ENCODE data around the gene PRELID3B.
"Not testable (repeated sequence)": the region's sequence is repeated elsewhere in the genome, so short reads cannot be mapped to it uniquely, and the experiment has no call there.

Gene PRELID3B

DNA sequence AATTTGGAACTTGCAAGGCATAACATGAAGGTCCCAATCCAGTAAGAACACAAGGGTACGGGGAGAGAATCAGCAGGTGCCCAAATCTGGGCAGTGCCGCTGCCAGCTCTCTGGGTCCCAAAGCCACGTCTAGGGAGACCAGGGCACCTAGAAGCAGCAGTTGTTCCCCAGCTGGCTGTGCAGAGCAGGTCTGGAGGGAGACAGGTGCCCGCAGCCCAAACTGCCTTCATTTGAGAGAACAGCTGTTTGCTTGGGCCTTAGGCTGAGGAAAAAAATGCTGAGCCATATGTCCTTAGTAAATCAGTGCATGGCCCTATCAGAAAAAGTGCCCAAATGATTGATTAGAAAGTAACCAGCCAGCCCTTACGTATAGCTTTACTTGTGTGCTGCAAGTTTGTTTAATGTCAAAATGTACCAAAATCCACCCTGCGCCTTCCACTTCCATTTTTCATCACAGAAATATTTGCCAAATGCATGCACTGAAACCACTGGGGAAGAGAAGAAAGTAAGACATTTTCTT, 9.1 kb upstream of the PRELID3B start:
- Histone ChIP-seq H3K9me3 (ENCODE audit: control insufficient read depth in 2 of 2, low read length in 2 of 2) (no peaks in the 10 kb centered on the region), H3K9ac (ENCODE audit: low read depth in 1 of 2, low read length in 2 of 2) (no peak overlapping the region), H3K27me3 (ENCODE audit: control insufficient read depth in 2 of 2, insufficient read depth in 2 of 2, low read length in 2 of 2) (peaks cover 0 to 2% of the 10 kb centered on the region in 2 donors), H3K4me3 (ENCODE audit: low read length in 2 of 2) (no peak overlapping the region), H3K36me3 (ENCODE audit: control insufficient read depth in 2 of 2, insufficient read depth in 2 of 2, low read length in 2 of 2) (no peaks in the 10 kb centered on the region), H3K4me1 (ENCODE audit: control insufficient read depth in 2 of 2, insufficient read depth in 2 of 2, low read length in 2 of 2) (peaks cover 13 to 20% of the 10 kb centered on the region in 2 donors), H3K27ac (ENCODE audit: low read depth in 2 of 2, low read length in 2 of 2) (no peak overlapping the region)

DNA sequence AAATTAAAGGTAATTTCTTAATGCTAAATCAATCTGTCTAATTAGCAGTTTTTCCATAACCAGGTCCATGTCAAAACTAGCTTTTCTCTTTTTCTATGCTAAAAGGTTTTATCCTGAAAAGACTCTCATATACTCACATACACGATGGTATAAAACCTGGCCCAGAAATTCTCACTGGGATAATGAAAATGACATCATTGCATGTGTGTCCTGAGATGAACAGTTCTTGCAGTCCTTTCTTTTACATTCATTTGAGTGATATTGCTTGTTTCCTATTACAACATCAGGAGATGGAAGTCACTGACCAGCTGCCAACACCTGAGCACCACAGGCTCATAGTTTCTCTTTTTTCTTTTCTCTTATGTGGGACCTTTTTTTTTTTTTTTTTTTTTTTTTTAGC, 7.9 kb upstream of the PRELID3B start:
- Histone ChIP-seq H3K36me3 (ENCODE audit: control insufficient read depth in 2 of 2, insufficient read depth in 2 of 2, low read length in 2 of 2) (no peaks in the 10 kb centered on the region), H3K27me3 (ENCODE audit: control insufficient read depth in 2 of 2, insufficient read depth in 2 of 2, low read length in 2 of 2) (peaks cover 0 to 2% of the 10 kb centered on the region in 2 donors), H3K4me3 (ENCODE audit: low read length in 2 of 2) (no peak overlapping the region), H3K27ac (ENCODE audit: low read depth in 2 of 2, low read length in 2 of 2) (no peak overlapping the region), H3K4me1 (ENCODE audit: control insufficient read depth in 2 of 2, insufficient read depth in 2 of 2, low read length in 2 of 2) (peaks cover 13 to 20% of the 10 kb centered on the region in 2 donors), H3K9ac (ENCODE audit: low read depth in 1 of 2, low read length in 2 of 2) (no peak overlapping the region), H3K9me3 (ENCODE audit: control insufficient read depth in 2 of 2, low read length in 2 of 2) (no peaks in the 10 kb centered on the region)

DNA sequence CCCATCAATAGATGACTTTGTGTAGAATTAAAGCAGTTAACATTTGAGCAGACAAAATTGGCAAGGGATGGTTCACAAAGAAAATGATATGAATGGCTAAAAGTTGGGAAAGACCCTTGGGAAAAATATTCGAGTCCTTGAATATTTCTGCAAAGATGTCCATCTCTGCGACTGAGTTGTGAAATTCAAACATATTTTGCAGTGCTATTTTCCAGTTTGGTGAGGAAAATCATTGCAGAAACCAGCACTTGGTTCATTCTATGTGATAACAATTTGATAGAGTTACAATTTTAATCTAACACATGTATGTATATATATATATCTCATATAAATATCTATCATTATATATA, 6.1 kb upstream of the PRELID3B start:
- no peaks in the 10 kb centered on the region for H3K36me3 ChIP-seq (ENCODE audit: control insufficient read depth in 2 of 2, insufficient read depth in 2 of 2, low read length in 2 of 2)
- peaks cover 0 to 2% of the 10 kb centered on the region in 2 donors for H3K27me3 ChIP-seq (ENCODE audit: control insufficient read depth in 2 of 2, insufficient read depth in 2 of 2, low read length in 2 of 2)
- peak overlapping the region; percentile 42 to 59 for H3K4me3 ChIP-seq (ENCODE audit: low read length in 2 of 2)
- no peak overlapping the region for H3K9ac ChIP-seq (ENCODE audit: low read depth in 1 of 2, low read length in 2 of 2)
- peak overlapping the region; percentile 89 to 93 for H3K27ac ChIP-seq (ENCODE audit: low read depth in 2 of 2, low read length in 2 of 2)
- peaks cover 13 to 22% of the 10 kb centered on the region in 2 donors for H3K4me1 ChIP-seq (ENCODE audit: control insufficient read depth in 2 of 2, insufficient read depth in 2 of 2, low read length in 2 of 2)
- H3K9me3 ChIP-seq (ENCODE audit: control insufficient read depth in 2 of 2, low read length in 2 of 2): no peaks in the 10 kb centered on the region

GRCh38 chr20:59047938-59048680, 5.5 kb upstream of the PRELID3B start:
- H3K9ac ChIP-seq (ENCODE audit: low read depth in 1 of 2, low read length in 2 of 2): peak overlapping the region; percentile 18 to 27

DNA sequence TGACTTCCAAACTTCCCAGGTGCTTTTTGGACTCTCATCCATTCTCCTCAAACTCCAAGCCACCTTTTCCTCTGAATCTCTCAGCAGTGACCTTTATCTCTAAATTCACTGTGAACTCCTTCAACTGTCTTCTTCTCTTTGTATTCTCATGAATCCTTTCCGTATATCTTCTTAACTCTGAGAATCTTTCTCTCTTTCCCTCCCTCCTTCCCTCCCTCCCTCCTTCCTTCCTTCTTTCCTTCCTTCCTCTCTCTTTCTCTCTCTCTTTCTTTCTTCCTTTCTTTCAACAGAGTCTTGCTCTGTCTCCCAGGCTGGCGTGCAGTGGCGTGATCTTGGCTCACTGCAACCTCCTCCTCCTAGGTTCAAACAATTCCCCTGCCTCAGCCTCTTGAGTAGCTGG, 4.3 kb upstream of the PRELID3B start:
- no peak overlapping the region for H3K4me3 ChIP-seq (ENCODE audit: low read length in 2 of 2)
- peak overlapping the region in 1 of 2 donors; percentile 89 for H3K27ac ChIP-seq (ENCODE audit: low read depth in 2 of 2, low read length in 2 of 2)
- H3K9ac ChIP-seq (ENCODE audit: low read depth in 1 of 2, low read length in 2 of 2): no peak overlapping the region
- H3K4me1 ChIP-seq (ENCODE audit: control insufficient read depth in 2 of 2, insufficient read depth in 2 of 2, low read length in 2 of 2): peaks cover 17 to 28% of the 10 kb centered on the region in 2 donors
- peaks cover 0 to under 1% of the 10 kb centered on the region in 2 donors for H3K27me3 ChIP-seq (ENCODE audit: control insufficient read depth in 2 of 2, insufficient read depth in 2 of 2, low read length in 2 of 2)
- no peaks in the 10 kb centered on the region for H3K36me3 ChIP-seq (ENCODE audit: control insufficient read depth in 2 of 2, insufficient read depth in 2 of 2, low read length in 2 of 2)
- H3K9me3 ChIP-seq (ENCODE audit: control insufficient read depth in 2 of 2, low read length in 2 of 2): no peaks in the 10 kb centered on the region

More at GRCh38 chr20:59047938-59048680, 5.5 kb upstream of the PRELID3B start:
- Histone ChIP-seq H3K9me3 (ENCODE audit: control insufficient read depth in 2 of 2, low read length in 2 of 2) (no peaks in the 10 kb centered on the region), H3K27ac (ENCODE audit: low read depth in 2 of 2, low read length in 2 of 2) (peak overlapping the region; percentile 89 to 93), H3K27me3 (ENCODE audit: control insufficient read depth in 2 of 2, insufficient read depth in 2 of 2, low read length in 2 of 2) (peaks cover 0 to 2% of the 10 kb centered on the region in 2 donors), H3K4me3 (ENCODE audit: low read length in 2 of 2) (peak overlapping the region; percentile 42 to 59), H3K4me1 (ENCODE audit: control insufficient read depth in 2 of 2, insufficient read depth in 2 of 2, low read length in 2 of 2) (peaks cover 15 to 26% of the 10 kb centered on the region in 2 donors), H3K36me3 (ENCODE audit: control insufficient read depth in 2 of 2, insufficient read depth in 2 of 2, low read length in 2 of 2) (no peaks in the 10 kb centered on the region)

GRCh38 chr20:59044796-59045195, 2.2 kb upstream of the PRELID3B start:
- Histone ChIP-seq H3K36me3 (ENCODE audit: control insufficient read depth in 2 of 2, insufficient read depth in 2 of 2, low read length in 2 of 2) (peaks cover 0 to 6% of the 10 kb centered on the region in 2 donors), H3K27ac (ENCODE audit: low read depth in 2 of 2, low read length in 2 of 2) (no peak overlapping the region), H3K4me1 (ENCODE audit: control insufficient read depth in 2 of 2, insufficient read depth in 2 of 2, low read length in 2 of 2) (peaks cover 23 to 41% of the 10 kb centered on the region in 2 donors), H3K9me3 (ENCODE audit: control insufficient read depth in 2 of 2, low read length in 2 of 2) (no peaks in the 10 kb centered on the region), H3K4me3 (ENCODE audit: low read length in 2 of 2) (no peak overlapping the region), H3K9ac (ENCODE audit: low read depth in 1 of 2, low read length in 2 of 2) (no peak overlapping the region), H3K27me3 (ENCODE audit: control insufficient read depth in 2 of 2, insufficient read depth in 2 of 2, low read length in 2 of 2) (no peaks in the 10 kb centered on the region)

GRCh38 chr20:59044295-59044694, 1.7 kb upstream of the PRELID3B start:
- no peaks in the 10 kb centered on the region for H3K27me3 ChIP-seq (ENCODE audit: control insufficient read depth in 2 of 2, insufficient read depth in 2 of 2, low read length in 2 of 2)
- peaks cover 0 to 8% of the 10 kb centered on the region in 2 donors for H3K36me3 ChIP-seq (ENCODE audit: control insufficient read depth in 2 of 2, insufficient read depth in 2 of 2, low read length in 2 of 2)
- H3K4me1 ChIP-seq (ENCODE audit: control insufficient read depth in 2 of 2, insufficient read depth in 2 of 2, low read length in 2 of 2): peaks cover 26 to 45% of the 10 kb centered on the region in 2 donors
- no peaks in the 10 kb centered on the region for H3K9me3 ChIP-seq (ENCODE audit: control insufficient read depth in 2 of 2, low read length in 2 of 2)
- H3K27ac ChIP-seq (ENCODE audit: low read depth in 2 of 2, low read length in 2 of 2): no peak overlapping the region
- H3K4me3 ChIP-seq (ENCODE audit: low read length in 2 of 2): no peak overlapping the region
- no peak overlapping the region for H3K9ac ChIP-seq (ENCODE audit: low read depth in 1 of 2, low read length in 2 of 2)

DNA sequence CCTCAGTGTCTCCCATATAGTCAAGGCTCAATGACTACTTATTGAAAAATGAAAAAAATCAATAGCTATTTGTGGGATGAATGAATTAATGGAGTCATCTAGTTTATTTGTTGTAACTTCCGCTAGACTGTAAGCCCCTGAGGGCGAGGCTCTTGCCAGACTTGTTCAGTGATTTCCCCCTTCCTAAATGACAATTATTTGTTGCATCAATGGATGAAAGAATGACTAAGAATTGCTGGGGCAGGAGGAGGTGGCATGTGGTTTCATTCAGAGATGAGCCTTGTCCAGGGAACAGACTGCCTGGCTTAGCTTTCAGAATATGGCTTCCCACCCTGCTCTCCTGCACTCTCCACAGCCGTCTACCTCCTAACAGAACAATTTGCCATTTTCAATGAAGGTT, 1.1 kb upstream of the PRELID3B start:
- H3K9ac ChIP-seq (ENCODE audit: low read depth in 1 of 2, low read length in 2 of 2): peak overlapping the region in 1 of 2 donors; percentile 64
- peaks cover 0 to 8% of the 10 kb centered on the region in 2 donors for H3K36me3 ChIP-seq (ENCODE audit: control insufficient read depth in 2 of 2, insufficient read depth in 2 of 2, low read length in 2 of 2)
- H3K27me3 ChIP-seq (ENCODE audit: control insufficient read depth in 2 of 2, insufficient read depth in 2 of 2, low read length in 2 of 2): no peaks in the 10 kb centered on the region
- peaks cover 26 to 46% of the 10 kb centered on the region in 2 donors for H3K4me1 ChIP-seq (ENCODE audit: control insufficient read depth in 2 of 2, insufficient read depth in 2 of 2, low read length in 2 of 2)
- H3K9me3 ChIP-seq (ENCODE audit: control insufficient read depth in 2 of 2, low read length in 2 of 2): no peaks in the 10 kb centered on the region
- peak overlapping the region in 1 of 2 donors; percentile 84 for H3K27ac ChIP-seq (ENCODE audit: low read depth in 2 of 2, low read length in 2 of 2)
- peak overlapping the region in 1 of 2 donors; percentile 72 for H3K4me3 ChIP-seq (ENCODE audit: low read length in 2 of 2)

GRCh38 chr20:59042796-59043631, 428 bp upstream of the PRELID3B start:
- Histone ChIP-seq H3K9me3 (ENCODE audit: control insufficient read depth in 2 of 2, low read length in 2 of 2) (no peaks in the 10 kb centered on the region), H3K4me1 (ENCODE audit: control insufficient read depth in 2 of 2, insufficient read depth in 2 of 2, low read length in 2 of 2) (peaks cover 22 to 39% of the 10 kb centered on the region in 2 donors), H3K27me3 (ENCODE audit: control insufficient read depth in 2 of 2, insufficient read depth in 2 of 2, low read length in 2 of 2) (no peaks in the 10 kb centered on the region), H3K9ac (ENCODE audit: low read depth in 1 of 2, low read length in 2 of 2) (peak overlapping the region; percentile 64 to 93), H3K36me3 (ENCODE audit: control insufficient read depth in 2 of 2, insufficient read depth in 2 of 2, low read length in 2 of 2) (peaks cover 4 to 9% of the 10 kb centered on the region in 2 donors), H3K27ac (ENCODE audit: low read depth in 2 of 2, low read length in 2 of 2) (peak overlapping the region; percentile 90 to 92), H3K4me3 (ENCODE audit: low read length in 2 of 2) (peak overlapping the region; percentile 88 to 93)

- peak overlapping the region; percentile 92 to 93 for H3K9ac ChIP-seq (ENCODE audit: low read depth in 1 of 2, low read length in 2 of 2)
- peak overlapping the region; percentile 88 to 93 for H3K4me3 ChIP-seq (ENCODE audit: low read length in 2 of 2)
- H3K9me3 ChIP-seq (ENCODE audit: control insufficient read depth in 2 of 2, low read length in 2 of 2); H3K27me3 ChIP-seq (ENCODE audit: control insufficient read depth in 2 of 2, insufficient read depth in 2 of 2, low read length in 2 of 2): not testable (repeated sequence)
- peaks cover 14 to 30% of the 10 kb centered on the region in 2 donors for H3K4me1 ChIP-seq (ENCODE audit: control insufficient read depth in 2 of 2, insufficient read depth in 2 of 2, low read length in 2 of 2)
- H3K27ac ChIP-seq (ENCODE audit: low read depth in 2 of 2, low read length in 2 of 2): peak overlapping the region; percentile 90 to 92
- peaks cover 19 to 25% of the 10 kb centered on the region in 2 donors for H3K36me3 ChIP-seq (ENCODE audit: control insufficient read depth in 2 of 2, insufficient read depth in 2 of 2, low read length in 2 of 2)
Measured at GRCh38 chr20:59041487-59041886, 1.1 kb downstream of the PRELID3B start.

Measured in mucosa of rectum (tissue), 2 donors.